A549 (cell line): ENCODE data around the gene TRIP6. TPM values are rescaled to one million over a fixed set of nuclear protein-coding genes. Genes with fewer than 3 reads are reported as not detected.

Source experiments
- ATAC-seq, 2 experiments: fragments of 200-7000 bp in 1 of 2; fragments of >200 bp in 1 of 2; cut with Nextera tagmentation in 1 of 2; cut with Tn5 transposase in 1 of 2; 3 replicates each; pipeline versions ENCODE4 v1.8.0 to v1.9.1; 2018 to 2020; ENCODE audit warnings: mild to moderate bottlenecking in 1 of 2, moderate library complexity in 1 of 2
- CTCF ChIA-PET: fragments of 300-600 bp; sonication (Branson Sonifier 250); formaldehyde crosslinking; extraction: SDS; loops from one replicate; lab custom pipeline; 2021; ENCODE audit warnings: antibody characterized with exemption, inconsistent platforms; lab: Yijun Ruan, JAX
- POLR2A ChIA-PET: fragments of 350-600 bp; formaldehyde crosslinking; extraction: SDS; loops from one replicate; lab custom pipeline; 2021; ENCODE audit warnings: antibody characterized with exemption, inconsistent platforms; lab: Yijun Ruan, JAX
- DNase-seq, 2 experiments: peaks; one replicate each; pipeline versions ENCODE4 v3.0.0 to v3.0.0-alpha.2; 2011 to 2016; ENCODE audit warnings: low read depth in 1 of 2, low spot score in 1 of 2
- FAIRE-seq: peaks from 2 replicates; lab custom pipeline; 2011; peaks lifted over from hg19 to GRCh38; lab: Jason Lieb, UNC
- H3K27ac ChIP-seq, 2 experiments: fragments of >200 bp; sonication (Bioruptor Twin); formaldehyde crosslinking; 3 replicates each; pipeline ENCODE4 v1.5.1; 2016 to 2017
- H3K4me1 ChIP-seq: fragments of >200 bp; sonication (Bioruptor Twin); formaldehyde crosslinking; 3 replicates; pipeline ENCODE4 v1.6.1; 2016
- H3K4me2 ChIP-seq: fragments of >200 bp; sonication (Bioruptor Twin); formaldehyde crosslinking; 3 replicates; pipeline ENCODE4 v1.6.1; 2016
- H3K4me3 ChIP-seq: fragments of >200 bp; sonication (Bioruptor Twin); formaldehyde crosslinking; 3 replicates; pipeline ENCODE4 v1.5.1; 2016
- H3K9me3 ChIP-seq: fragments of >200 bp; sonication (Bioruptor Twin); formaldehyde crosslinking; 3 replicates; pipeline ENCODE4 v1.6.1; 2016
- BHLHE40 ChIP-seq: IDR thresholded peaks from 2 replicates; pipeline ENCODE4 v1.6.1; 2012; ENCODE audit warnings: low read depth, low read length, inconsistent platforms
- CHD2 ChIP-seq: fragments of 150-350 bp; IDR thresholded peaks from 2 replicates; pipeline ENCODE4 v1.6.1; 2014; ENCODE audit warnings: low read length; ENCODE audit not compliant: partially characterized antibody
- FOXS1 ChIP-seq: fragments of 250-450 bp; sonication (Bioruptor Pico); IDR thresholded peaks from 2 replicates; pipeline ENCODE4 v1.5.0; 2020; ENCODE audit warnings: mild to moderate bottlenecking, moderate library complexity
- GATA3 ChIP-seq: IDR thresholded peaks from 2 replicates; pipeline ENCODE4 v1.6.1; 2012; ENCODE audit warnings: borderline replicate concordance
- HOXA7 ChIP-seq: fragments of 250-450 bp; sonication (Bioruptor Pico); IDR thresholded peaks from 2 replicates; pipeline ENCODE4 v1.5.0; 2020; ENCODE audit warnings: mild to moderate bottlenecking, moderate library complexity
- HOXB13 ChIP-seq: fragments of 250-450 bp; sonication (Bioruptor Pico); IDR thresholded peaks from 2 replicates; pipeline ENCODE4 v1.5.0; 2020; ENCODE audit warnings: low read depth, mild to moderate bottlenecking, moderate library complexity
- JUN ChIP-seq, 2 experiments: fragments of >200 bp; sonication (Bioruptor Twin); formaldehyde crosslinking; IDR thresholded peaks; 2 replicates in 1 of 2; 3 replicates in 1 of 2; pipeline ENCODE4 v1.6.1; 2016 to 2017
- JUNB ChIP-seq: fragments of >200 bp; sonication (Bioruptor Twin); formaldehyde crosslinking; IDR thresholded peaks from 2 replicates; pipeline ENCODE4 v1.6.1; 2016
- KDM1A ChIP-seq: fragments of 200-600 bp; sonication (generic); IDR thresholded peaks from 2 replicates; pipeline ENCODE4 v1.6.1; 2016; ENCODE audit warnings: low read depth, mild to moderate bottlenecking
- KDM5A ChIP-seq: fragments of 200-600 bp; sonication (generic); IDR thresholded peaks from 2 replicates; pipeline ENCODE4 v1.6.1; 2016; ENCODE audit warnings: antibody characterized with exemption, mild to moderate bottlenecking
- NR3C1 ChIP-seq: fragments of >200 bp; sonication (Bioruptor Twin); formaldehyde crosslinking; IDR thresholded peaks from 3 replicates; pipeline ENCODE4 v1.6.1; 2017
- RAD21 ChIP-seq, 2 experiments: fragments of >200 bp in 1 of 2; sonication (Bioruptor Twin) in 1 of 2; formaldehyde crosslinking in 1 of 2; IDR thresholded peaks in 1 of 2; conservative IDR thresholded peaks in 1 of 2; 2 replicates in 1 of 2; 3 replicates in 1 of 2; pipeline ENCODE4 v1.6.1; 2012 to 2018; ENCODE audit warnings: inconsistent platforms in 1 of 2
- RARB ChIP-seq: fragments of 250-450 bp; sonication (Bioruptor Pico); IDR thresholded peaks from 2 replicates; pipeline ENCODE4 v1.8.0; 2021; ENCODE audit warnings: mild to moderate bottlenecking, moderate library complexity
- RFX5 ChIP-seq: fragments of 450-650 bp; IDR thresholded peaks from 2 replicates; pipeline ENCODE4 v1.7.1; 2014; ENCODE audit warnings: antibody characterized with exemption, mild to moderate bottlenecking, moderate library complexity
- SREBF2 ChIP-seq: fragments of 450-650 bp; IDR thresholded peaks from 2 replicates; pipeline ENCODE4 v1.6.1; 2014; ENCODE audit warnings: mild to moderate bottlenecking, moderate library complexity
- TFCP2L1 ChIP-seq: fragments of 250-450 bp; sonication (Bioruptor Pico); IDR thresholded peaks from 2 replicates; pipeline ENCODE4 v1.5.0; 2021; ENCODE audit warnings: mild to moderate bottlenecking
- ZNF302 ChIP-seq: fragments of 250-450 bp; sonication (Bioruptor Pico); IDR thresholded peaks from 2 replicates; pipeline ENCODE4 v1.9.0; 2021; ENCODE audit warnings: inconsistent platforms, mild to moderate bottlenecking, moderate library complexity
- WGBS: methylation state at CpG from one replicate; pipeline ENCODE4 v1.1.6; 2017; ENCODE audit errors: missing lambda C conversion rate; 5-methylcytosine and 5-hydroxymethylcytosine counted together
- polyA plus RNA-seq, 4 experiments: library from polyadenylated mRNA; depleted of rRNA in 3 of 4; stranded (reverse); fragments of >200 nt; fragmentation: RNase III in 1 of 4; extraction: RNeasy Plus Mini Kit Qiagen cat#74134 plus additional on column Dnase treatment in 1 of 4; gene quantifications; 2 replicates in 3 of 4; 3 replicates in 1 of 4; pipeline ENCODE4 v1.2.3, GENCODE V29; 2011 to 2017
- TF ChIP-seq, protein P1 (sequence below): IDR thresholded peaks from 2 replicates; pipeline ENCODE4 v1.6.1; 2012
- TF ChIP-seq, protein P2 (sequence below): fragments of 150-350 bp; IDR thresholded peaks from 2 replicates; pipeline ENCODE4 v1.6.1; 2014; ENCODE audit warnings: low read depth, mild to moderate bottlenecking, low read length
- TF ChIP-seq, protein P3 (sequence below): fragments of >200 bp; sonication (Bioruptor Twin); formaldehyde crosslinking; IDR thresholded peaks from 3 replicates; pipeline ENCODE4 v1.6.1; 2016
- TF ChIP-seq, protein P4 (sequence below): fragments of >200 bp; sonication (Bioruptor Twin); formaldehyde crosslinking; IDR thresholded peaks from 2 replicates; pipeline ENCODE4 v1.6.1; 2016
- TF ChIP-seq, protein P5 (sequence below): fragments of 450-650 bp; IDR thresholded peaks from 2 replicates; pipeline ENCODE4 v1.6.1; 2014; ENCODE audit warnings: antibody characterized with exemption
- TF ChIP-seq, protein P6 (sequence below): fragments of 200-600 bp; sonication (generic); IDR thresholded peaks from 2 replicates; pipeline ENCODE4 v1.6.1; 2016; ENCODE audit warnings: antibody characterized with exemption, mild to moderate bottlenecking, moderate library complexity
- TF ChIP-seq, protein P7 (sequence below): IDR thresholded peaks from 2 replicates; pipeline ENCODE4 v1.6.1; 2012

Gene TRIP6
- polyA plus RNA-seq, 2 of the 4 experiments (the other 2 are of a cell fraction), result 18.0 to 38.5 TPM

DNA sequence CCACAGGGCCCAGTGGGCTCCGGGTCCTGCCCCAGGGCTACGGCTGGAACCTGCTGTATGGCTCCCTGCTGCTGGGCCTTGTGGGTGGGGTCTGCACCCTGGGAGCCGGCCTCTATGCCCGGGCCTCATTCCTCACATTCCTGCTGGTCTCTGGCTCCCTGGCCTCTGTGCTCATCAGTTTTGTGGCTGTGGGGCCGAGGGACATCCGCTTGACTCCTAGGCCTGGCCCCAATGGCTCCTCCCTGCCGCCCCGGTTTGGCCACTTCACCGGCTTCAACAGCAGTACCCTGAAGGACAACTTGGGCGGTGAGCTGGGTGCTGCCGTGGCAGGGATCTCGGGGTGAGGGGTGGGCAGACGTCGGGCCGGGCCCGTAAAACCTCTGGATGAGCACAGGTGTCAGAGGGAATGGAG is 10.3 kb upstream of the TRIP6 start:
- Histone ChIP-seq H3K4me3 (no peak overlapping the region), H3K9me3 (no peaks in the 10 kb centered on the region), H3K4me2 (no peak overlapping the region), H3K4me1 (0 out of 3 replicates have a peak, but pooled peaks cover 4% of the 10 kb centered on the region), H3K27ac (no peak overlapping the region)
- ChIA-PET POLR2A (interaction anchor here (1.4 kb wide), 1 partner anchor 10 kb away, joined by 3 read pairs; the partner anchor contains the start of gene TRIP6), CTCF (interaction anchor here (1.1 to 15.9 kb wide), 7 partner anchors 18 to 319 kb away, joined by 3 to 280 read pairs (median 5); partner anchors contain the start of genes EPO, POP7 and SRRT)
- FAIRE-seq (no peak), ATAC-seq (no peak), DNase-seq (no peak)
- 90% methylated on average over 16 of the region's 16 CpGs for WGBS
- TF ChIP-seq ZNF302, result no peak
- TF ChIP-seq HOXA7 (CRISPR knock-in tag), result no peak
- TF ChIP-seq, protein P1, sequence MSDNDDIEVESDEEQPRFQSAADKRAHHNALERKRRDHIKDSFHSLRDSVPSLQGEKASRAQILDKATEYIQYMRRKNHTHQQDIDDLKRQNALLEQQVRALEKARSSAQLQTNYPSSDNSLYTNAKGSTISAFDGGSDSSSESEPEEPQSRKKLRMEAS, result no peak
- TF ChIP-seq NR3C1, result no peak
- TF ChIP-seq TFCP2L1 (CRISPR knock-in tag), result no peak
- no peak for TF ChIP-seq KDM5A
- TF ChIP-seq FOXS1 (CRISPR knock-in tag), result no peak
- TF ChIP-seq, protein P2, sequence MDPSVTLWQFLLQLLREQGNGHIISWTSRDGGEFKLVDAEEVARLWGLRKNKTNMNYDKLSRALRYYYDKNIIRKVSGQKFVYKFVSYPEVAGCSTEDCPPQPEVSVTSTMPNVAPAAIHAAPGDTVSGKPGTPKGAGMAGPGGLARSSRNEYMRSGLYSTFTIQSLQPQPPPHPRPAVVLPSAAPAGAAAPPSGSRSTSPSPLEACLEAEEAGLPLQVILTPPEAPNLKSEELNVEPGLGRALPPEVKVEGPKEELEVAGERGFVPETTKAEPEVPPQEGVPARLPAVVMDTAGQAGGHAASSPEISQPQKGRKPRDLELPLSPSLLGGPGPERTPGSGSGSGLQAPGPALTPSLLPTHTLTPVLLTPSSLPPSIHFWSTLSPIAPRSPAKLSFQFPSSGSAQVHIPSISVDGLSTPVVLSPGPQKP, result no peak
- TF ChIP-seq, protein P3, sequence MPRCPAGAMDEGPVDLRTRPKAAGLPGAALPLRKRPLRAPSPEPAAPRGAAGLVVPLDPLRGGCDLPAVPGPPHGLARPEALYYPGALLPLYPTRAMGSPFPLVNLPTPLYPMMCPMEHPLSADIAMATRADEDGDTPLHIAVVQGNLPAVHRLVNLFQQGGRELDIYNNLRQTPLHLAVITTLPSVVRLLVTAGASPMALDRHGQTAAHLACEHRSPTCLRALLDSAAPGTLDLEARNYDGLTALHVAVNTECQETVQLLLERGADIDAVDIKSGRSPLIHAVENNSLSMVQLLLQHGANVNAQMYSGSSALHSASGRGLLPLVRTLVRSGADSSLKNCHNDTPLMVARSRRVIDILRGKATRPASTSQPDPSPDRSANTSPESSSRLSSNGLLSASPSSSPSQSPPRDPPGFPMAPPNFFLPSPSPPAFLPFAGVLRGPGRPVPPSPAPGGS, result no peak
- no peak for TF ChIP-seq CHD2
- no peak for TF ChIP-seq BHLHE40

DNA sequence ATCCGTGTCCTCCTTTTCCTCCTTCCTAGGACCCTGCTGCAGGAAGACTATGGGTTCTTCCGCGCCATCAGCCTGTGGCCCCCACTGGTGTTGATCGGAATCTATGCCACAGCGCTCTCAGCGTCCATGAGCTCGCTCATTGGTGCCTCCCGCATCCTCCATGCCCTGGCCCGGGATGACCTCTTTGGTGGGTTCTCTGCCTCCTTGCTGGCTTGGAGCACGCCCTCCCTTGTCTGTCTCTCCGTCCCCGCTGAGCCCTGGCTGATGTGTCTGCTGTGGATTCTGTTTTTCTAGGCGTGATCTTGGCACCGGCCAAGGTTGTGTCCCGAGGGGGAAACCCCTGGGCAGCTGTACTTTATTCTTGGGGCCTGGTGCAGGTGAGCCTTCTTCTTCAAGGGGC is 7.3 kb upstream of the TRIP6 start:
- ChIA-PET POLR2A (no interaction called here), CTCF (interaction anchor here (1.8 to 15.9 kb wide), 2 partner anchors 139 to 154 kb away, joined by 9 to 280 read pairs; partner anchors contain the start of genes EPO and POP7)
- Histone ChIP-seq H3K9me3 (no peaks in the 10 kb centered on the region), H3K27ac (no peak overlapping the region), H3K4me2 (no peak overlapping the region), H3K4me1 (no peaks in the 10 kb centered on the region), H3K4me3 (no peak overlapping the region)
- no peak for DNase-seq
- ATAC-seq, result peak in 1 of 2 experiments; percentile 25; a peak in 1 of 6 replicates
- 96% methylated on average over 9 of the region's 15 CpGs for WGBS
- TF ChIP-seq CHD2 (no peak), JUN (IDR thresholded peaks at IDR 0.05) (no peak), RFX5 (no peak), RAD21 (conservative IDR thresholded peaks at IDR 0.05 in 1 of 2, IDR thresholded peaks at IDR 0.05 in 1 of 2) (no peak), JUNB (no peak), HOXB13 (CRISPR knock-in tag) (no peak), GATA3 (no peak), RARB (no peak), KDM1A (no peak), HOXA7 (CRISPR knock-in tag) (no peak), SREBF2 (no peak)
- TF ChIP-seq, protein P4, sequence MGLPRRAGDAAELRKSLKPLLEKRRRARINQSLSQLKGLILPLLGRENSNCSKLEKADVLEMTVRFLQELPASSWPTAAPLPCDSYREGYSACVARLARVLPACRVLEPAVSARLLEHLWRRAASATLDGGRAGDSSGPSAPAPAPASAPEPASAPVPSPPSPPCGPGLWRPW, result no peak
- TF ChIP-seq, protein P5, sequence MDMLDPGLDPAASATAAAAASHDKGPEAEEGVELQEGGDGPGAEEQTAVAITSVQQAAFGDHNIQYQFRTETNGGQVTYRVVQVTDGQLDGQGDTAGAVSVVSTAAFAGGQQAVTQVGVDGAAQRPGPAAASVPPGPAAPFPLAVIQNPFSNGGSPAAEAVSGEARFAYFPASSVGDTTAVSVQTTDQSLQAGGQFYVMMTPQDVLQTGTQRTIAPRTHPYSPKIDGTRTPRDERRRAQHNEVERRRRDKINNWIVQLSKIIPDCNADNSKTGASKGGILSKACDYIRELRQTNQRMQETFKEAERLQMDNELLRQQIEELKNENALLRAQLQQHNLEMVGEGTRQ, result no peak
- TF ChIP-seq, protein P6, sequence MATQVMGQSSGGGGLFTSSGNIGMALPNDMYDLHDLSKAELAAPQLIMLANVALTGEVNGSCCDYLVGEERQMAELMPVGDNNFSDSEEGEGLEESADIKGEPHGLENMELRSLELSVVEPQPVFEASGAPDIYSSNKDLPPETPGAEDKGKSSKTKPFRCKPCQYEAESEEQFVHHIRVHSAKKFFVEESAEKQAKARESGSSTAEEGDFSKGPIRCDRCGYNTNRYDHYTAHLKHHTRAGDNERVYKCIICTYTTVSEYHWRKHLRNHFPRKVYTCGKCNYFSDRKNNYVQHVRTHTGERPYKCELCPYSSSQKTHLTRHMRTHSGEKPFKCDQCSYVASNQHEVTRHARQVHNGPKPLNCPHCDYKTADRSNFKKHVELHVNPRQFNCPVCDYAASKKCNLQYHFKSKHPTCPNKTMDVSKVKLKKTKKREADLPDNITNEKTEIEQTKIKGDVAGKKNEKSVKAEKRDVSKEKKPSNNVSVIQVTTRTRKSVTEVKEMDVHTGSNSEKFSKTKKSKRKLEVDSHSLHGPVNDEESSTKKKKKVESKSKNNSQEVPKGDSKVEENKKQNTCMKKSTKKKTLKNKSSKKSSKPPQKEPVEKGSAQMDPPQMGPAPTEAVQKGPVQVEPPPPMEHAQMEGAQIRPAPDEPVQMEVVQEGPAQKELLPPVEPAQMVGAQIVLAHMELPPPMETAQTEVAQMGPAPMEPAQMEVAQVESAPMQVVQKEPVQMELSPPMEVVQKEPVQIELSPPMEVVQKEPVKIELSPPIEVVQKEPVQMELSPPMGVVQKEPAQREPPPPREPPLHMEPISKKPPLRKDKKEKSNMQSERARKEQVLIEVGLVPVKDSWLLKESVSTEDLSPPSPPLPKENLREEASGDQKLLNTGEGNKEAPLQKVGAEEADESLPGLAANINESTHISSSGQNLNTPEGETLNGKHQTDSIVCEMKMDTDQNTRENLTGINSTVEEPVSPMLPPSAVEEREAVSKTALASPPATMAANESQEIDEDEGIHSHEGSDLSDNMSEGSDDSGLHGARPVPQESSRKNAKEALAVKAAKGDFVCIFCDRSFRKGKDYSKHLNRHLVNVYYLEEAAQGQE, result no peak
- TF ChIP-seq, protein P1, result no peak
- TF ChIP-seq, protein P7, sequence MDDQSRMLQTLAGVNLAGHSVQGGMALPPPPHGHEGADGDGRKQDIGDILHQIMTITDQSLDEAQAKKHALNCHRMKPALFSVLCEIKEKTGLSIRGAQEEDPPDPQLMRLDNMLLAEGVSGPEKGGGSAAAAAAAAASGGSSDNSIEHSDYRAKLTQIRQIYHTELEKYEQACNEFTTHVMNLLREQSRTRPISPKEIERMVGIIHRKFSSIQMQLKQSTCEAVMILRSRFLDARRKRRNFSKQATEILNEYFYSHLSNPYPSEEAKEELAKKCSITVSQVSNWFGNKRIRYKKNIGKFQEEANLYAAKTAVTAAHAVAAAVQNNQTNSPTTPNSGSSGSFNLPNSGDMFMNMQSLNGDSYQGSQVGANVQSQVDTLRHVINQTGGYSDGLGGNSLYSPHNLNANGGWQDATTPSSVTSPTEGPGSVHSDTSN, result no peak
- no peak for FAIRE-seq
